Measurements from ENCODE around the gene DHRSX.

- TF ChIP-seq, protein P1, sequence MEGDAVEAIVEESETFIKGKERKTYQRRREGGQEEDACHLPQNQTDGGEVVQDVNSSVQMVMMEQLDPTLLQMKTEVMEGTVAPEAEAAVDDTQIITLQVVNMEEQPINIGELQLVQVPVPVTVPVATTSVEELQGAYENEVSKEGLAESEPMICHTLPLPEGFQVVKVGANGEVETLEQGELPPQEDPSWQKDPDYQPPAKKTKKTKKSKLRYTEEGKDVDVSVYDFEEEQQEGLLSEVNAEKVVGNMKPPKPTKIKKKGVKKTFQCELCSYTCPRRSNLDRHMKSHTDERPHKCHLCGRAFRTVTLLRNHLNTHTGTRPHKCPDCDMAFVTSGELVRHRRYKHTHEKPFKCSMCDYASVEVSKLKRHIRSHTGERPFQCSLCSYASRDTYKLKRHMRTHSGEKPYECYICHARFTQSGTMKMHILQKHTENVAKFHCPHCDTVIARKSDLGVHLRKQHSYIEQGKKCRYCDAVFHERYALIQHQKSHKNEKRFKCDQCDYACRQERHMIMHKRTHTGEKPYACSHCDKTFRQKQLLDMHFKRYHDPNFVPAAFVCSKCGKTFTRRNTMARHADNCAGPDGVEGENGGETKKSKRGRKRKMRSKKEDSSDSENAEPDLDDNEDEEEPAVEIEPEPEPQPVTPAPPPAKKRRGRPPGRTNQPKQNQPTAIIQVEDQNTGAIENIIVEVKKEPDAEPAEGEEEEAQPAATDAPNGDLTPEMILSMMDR (IDR thresholded peaks at IDR 0.05), result no peak
- TF ChIP-seq POLR2A (IDR thresholded peaks at IDR 0.05), result no peak
Measured at GRCh38 chrX:2504706-2505332, 4.0 kb upstream of the DHRSX start.

Measured in thyroid gland (tissue), 4 donors.